GM12874 (cell line): ENCODE data around the gene BCL2L14.

ENCODE experiments used
- CTCF ChIP-seq: IDR thresholded peaks from 2 replicates; pipeline ENCODE4 v1.5.1; 2011; ENCODE audit warnings: low read depth, mild to moderate bottlenecking, control low read depth, low read length, moderate library complexity; ENCODE audit not compliant: insufficient read depth

BCL2L14 gene

GRCh38 chr12:12094481-12094880, 23.7 kb downstream of the BCL2L14 start:
- no peak for TF ChIP-seq CTCF

- no peak for TF ChIP-seq CTCF
These were observed 24.3 kb downstream of the BCL2L14 start for GRCh38 chr12:12095021-12095420.

GRCh38 chr12:12097891-12098690, 27.4 kb downstream of the BCL2L14 start:
- no peak for TF ChIP-seq CTCF

GRCh38 chr12:12098691-12099015, 27.9 kb downstream of the BCL2L14 start:
- no peak for TF ChIP-seq CTCF

GRCh38 chr12:12099102-12099501, 28.4 kb downstream of the BCL2L14 start:
- no peak for TF ChIP-seq CTCF

GRCh38 chr12:12107678-12108077, 36.9 kb downstream of the BCL2L14 start:
- TF ChIP-seq CTCF, result no peak

- no peak for TF ChIP-seq CTCF
These were observed 37.8 kb downstream of the BCL2L14 start for GRCh38 chr12:12108441-12109058.
